IMR-90 (cell line): ENCODE measurements around the gene MAGI1. TPM values are rescaled to one million over a fixed set of nuclear protein-coding genes. Genes with fewer than 3 reads are reported as not detected.

Experiments used
- ATAC-seq: fragments of 200-7000 bp; cut with Tn5 transposase; 2 replicates; pipeline ENCODE4 v1.9.1; 2020; ENCODE audit warnings: low read depth, mild to moderate bottlenecking, moderate library complexity
- BruUV-seq: library from RNA; stranded (reverse); fragments of 400-500 nt; replicated peaks from 2 replicates; lab custom pipeline; 2021; lab: Mats Ljungman, UMichigan
- CTCF ChIA-PET: fragments of 300-600 bp; formaldehyde crosslinking; extraction: SDS; loops from one replicate; lab custom pipeline; 2021; ENCODE audit warnings: antibody characterized with exemption; lab: Yijun Ruan, JAX
- POLR2A ChIA-PET: fragments of 300-600 bp; sonication (Branson Sonifier 250); formaldehyde crosslinking; loops from one replicate; lab custom pipeline; 2022; ENCODE audit warnings: antibody characterized with exemption; ENCODE audit not compliant: unreplicated experiment; lab: Charles Lee
- DNase-seq: peaks from one replicate; pipeline ENCODE4 v3.0.0; 2013
- H2AFZ ChIP-seq: replicated peaks from 2 replicates; pipeline ENCODE3; 2013; ENCODE audit warnings: low read length, mild to moderate bottlenecking; ENCODE audit not compliant: poor library complexity
- H2AK5ac ChIP-seq: 2 replicates; pipeline ENCODE4 v1.6.1; 2013; ENCODE audit warnings: low read depth, low read length, inconsistent platforms
- H2AK9ac ChIP-seq: replicated peaks from 2 replicates; pipeline ENCODE3; 2013; ENCODE audit warnings: mild to moderate bottlenecking, low read depth, low read length, moderate library complexity; ENCODE audit not compliant: poor library complexity
- H2BK120ac ChIP-seq: 2 replicates; pipeline ENCODE4 v1.6.1; 2013; ENCODE audit warnings: low read depth, low read length, inconsistent platforms
- H2BK15ac ChIP-seq: 3 replicates; pipeline ENCODE4 v1.6.1; 2013; ENCODE audit warnings: low read depth, low read length, inconsistent platforms
- H2BK20ac ChIP-seq: 2 replicates; pipeline ENCODE4 v1.6.1; 2013; ENCODE audit warnings: low read depth, mild to moderate bottlenecking, inconsistent platforms, low read length, moderate library complexity
- H2BK5ac ChIP-seq: 2 replicates; pipeline ENCODE4 v1.6.1; 2013; ENCODE audit warnings: mild to moderate bottlenecking, low read depth, low read length, inconsistent platforms; ENCODE audit not compliant: poor library complexity, severe bottlenecking
- H3K14ac ChIP-seq: replicated peaks from 2 replicates; pipeline ENCODE4 v1.6.1; 2013; ENCODE audit warnings: low read depth, low read length, inconsistent platforms
- H3K18ac ChIP-seq: 2 replicates; pipeline ENCODE4 v1.6.1; 2013; ENCODE audit warnings: low read depth, low read length, control low read depth
- H3K23ac ChIP-seq: 2 replicates; pipeline ENCODE4 v1.6.1; 2013; ENCODE audit warnings: low read depth, low read length, inconsistent platforms
- H3K27ac ChIP-seq: 2 replicates; pipeline ENCODE4 v1.5.1; 2013; ENCODE audit warnings: mild to moderate bottlenecking, control low read depth, low read length; ENCODE audit not compliant: insufficient read depth
- H3K27me3 ChIP-seq: 2 replicates; pipeline ENCODE4 v1.6.1; 2013; ENCODE audit warnings: low read length; ENCODE audit not compliant: control insufficient read depth, insufficient read depth
- H3K36me3 ChIP-seq: 2 replicates; pipeline ENCODE4 v1.6.1; 2013; ENCODE audit warnings: low read length, mixed read lengths; ENCODE audit not compliant: control insufficient read depth, insufficient read depth
- H3K4ac ChIP-seq: 2 replicates; pipeline ENCODE4 v1.6.1; 2013; ENCODE audit warnings: low read depth, low read length, inconsistent platforms
- H3K4me1 ChIP-seq: 2 replicates; pipeline ENCODE4 v1.6.1; 2013; ENCODE audit warnings: low read length, mixed read lengths; ENCODE audit not compliant: control insufficient read depth, insufficient read depth
- H3K4me2 ChIP-seq: 2 replicates; pipeline ENCODE4 v1.6.1; 2013; ENCODE audit warnings: low read depth, mild to moderate bottlenecking, control low read depth, low read length, moderate library complexity
- H3K4me3 ChIP-seq: 2 replicates; pipeline ENCODE4 v1.5.1; 2013; ENCODE audit warnings: low read depth, mild to moderate bottlenecking, control low read depth, low read length, moderate library complexity; ENCODE audit not compliant: insufficient read depth
- H3K56ac ChIP-seq: 2 replicates; pipeline ENCODE4 v1.6.1; 2013; ENCODE audit warnings: low read length, inconsistent platforms; ENCODE audit not compliant: insufficient read depth; ENCODE audit errors: extremely low read depth
- H3K79me1 ChIP-seq, 2 experiments: 2 replicates each; pipeline ENCODE4 v1.6.1; 2013; ENCODE audit warnings: low read length in 2 of 2, inconsistent platforms in 1 of 2, low read depth in 1 of 2
- H3K9ac ChIP-seq: 2 replicates; pipeline ENCODE4 v1.6.1; 2013; ENCODE audit warnings: low read depth, low read length, control low read depth
- H3K9me1 ChIP-seq: 2 replicates; pipeline ENCODE4 v1.6.1; 2013; ENCODE audit warnings: low read length, inconsistent platforms; ENCODE audit not compliant: insufficient read depth
- H3K9me3 ChIP-seq: 2 replicates; pipeline ENCODE4 v1.6.1; 2013; ENCODE audit warnings: low read length; ENCODE audit not compliant: control insufficient read depth, insufficient read depth
- H4K20me1 ChIP-seq: 2 replicates; pipeline ENCODE4 v1.6.1; 2013; ENCODE audit warnings: low read length, inconsistent platforms; ENCODE audit not compliant: insufficient read depth
- H4K5ac ChIP-seq: 2 replicates; pipeline ENCODE4 v1.6.1; 2013; ENCODE audit warnings: mild to moderate bottlenecking, low read depth, low read length, control low read depth
- H4K8ac ChIP-seq, 2 experiments: 2 replicates each; pipeline ENCODE4 v1.6.1; 2013; ENCODE audit warnings: low read depth in 2 of 2, low read length in 2 of 2, control low read depth in 1 of 2, inconsistent platforms in 1 of 2
- H4K91ac ChIP-seq: 2 replicates; pipeline ENCODE4 v1.6.1; 2013; ENCODE audit warnings: low read depth, low read length, inconsistent platforms; ENCODE audit not compliant: insufficient read depth
- BHLHE40 ChIP-seq: fragments of 150-350 bp; IDR thresholded peaks from 2 replicates; pipeline ENCODE4 v1.6.1; 2016; ENCODE audit warnings: mild to moderate bottlenecking, low read depth, low read length
- CEBPB ChIP-seq: IDR thresholded peaks from 2 replicates; pipeline ENCODE4 v1.6.1; 2012; ENCODE audit warnings: low read depth, low read length, improper control_type of control experiment
- CHD1 ChIP-seq: IDR thresholded peaks from 2 replicates; pipeline ENCODE4 v1.6.1; 2012; ENCODE audit warnings: low read depth, low read length, improper control_type of control experiment
- ELK1 ChIP-seq: fragments of 150-350 bp; IDR thresholded peaks from 2 replicates; pipeline ENCODE4 v1.6.1; 2016; ENCODE audit warnings: low read depth, mild to moderate bottlenecking, low read length, moderate library complexity, borderline replicate concordance
- MXI1 ChIP-seq: IDR thresholded peaks from 2 replicates; pipeline ENCODE4 v1.6.1; 2012; ENCODE audit warnings: low read depth, mild to moderate bottlenecking, low read length, moderate library complexity, borderline replicate concordance
- RAD21 ChIP-seq: IDR thresholded peaks from 2 replicates; pipeline ENCODE4 v1.6.1; 2012; ENCODE audit warnings: low read length, improper control_type of control experiment
- USF2 ChIP-seq: fragments of 150-350 bp; IDR thresholded peaks from 2 replicates; pipeline ENCODE4 v1.6.1; 2017; ENCODE audit warnings: mild to moderate bottlenecking, antibody characterized with exemption, low read length, low read depth
- WGBS, 2 experiments: methylation state at CpG; one replicate each; pipeline versions ENCODE4 v1.1.5 to v1.1.7; 2013; ENCODE audit warnings: missing lambda C conversion rate in 2 of 2; ENCODE audit not compliant: insufficient read length in 1 of 2; ENCODE audit errors: extremely low coverage in 2 of 2; 5-methylcytosine and 5-hydroxymethylcytosine counted together
- dilution Hi-C: fragments of 300-500 bp; cut with HindIII; formaldehyde crosslinking; loops from one replicate; pipeline ENCODE4 v1.14.3; 2018; ENCODE audit warnings: low sequenced_read_pairs; ENCODE audit not compliant: unreplicated experiment
- in situ Hi-C: fragments of 300-500 bp; cut with MboI; formaldehyde crosslinking; loops from 3 replicates; pipeline ENCODE4 v1.14.3; 2019; ENCODE audit warnings: low sequenced_read_pairs, inconsistent platforms, mixed read lengths
- intact Hi-C: fragments of 100-400 bp; cut with micrococcal nuclease; formaldehyde crosslinking; loops from 2 replicates; pipeline ENCODE4 v1.10.0; 2022
- polyA plus RNA-seq, 3 experiments: library from polyadenylated mRNA; depleted of rRNA; stranded (reverse); fragments of >200 nt; gene quantifications; 2 replicates each; pipeline ENCODE4 v1.2.3, GENCODE V29; 2012; ENCODE audit warnings: low replicate concordance in 1 of 3
- total RNA-seq: library from RNA; depleted of rRNA; stranded (reverse); fragments of >200 nt; gene quantifications from 2 replicates; pipeline ENCODE4 v1.2.3, GENCODE V29; 2012

Gene MAGI1
- total and polyA plus RNA-seq, 2 of the 4 experiments (the other 2 are of a cell fraction), result 14.5 to 24.2 TPM

GRCh38 chr3:65641045-65641444 is 397.7 kb downstream of the MAGI1 start:
- ATAC-seq, result no peak
- Histone ChIP-seq H3K4me3 (no peak overlapping the region), H4K20me1 (no peaks in the 10 kb centered on the region), H3K9me3 (no peaks in the 10 kb centered on the region), H2BK5ac (no peak overlapping the region), H2AFZ (no peak overlapping the region), H3K56ac (no peak overlapping the region), H3K36me3 (no peaks in the 10 kb centered on the region), H2AK5ac (no peak overlapping the region), H4K5ac (no peak overlapping the region), H3K27ac (no peak overlapping the region), H3K27me3 (no peaks in the 10 kb centered on the region), H3K4me2 (no peak overlapping the region), H3K18ac (no peak overlapping the region), H2BK20ac (no peak overlapping the region), H2BK120ac (no peak overlapping the region), H3K14ac (no peak overlapping the region), H3K9ac (no peak overlapping the region), H2AK9ac (no peak overlapping the region), H3K23ac (no peak overlapping the region), H3K4me1 (peaks cover 5% of the 10 kb centered on the region), H4K8ac (no peak overlapping the region), H4K91ac (no peak overlapping the region), H3K4ac (no peak overlapping the region), H2BK15ac (no peak overlapping the region), H3K79me1 (peaks cover 7 to 29% of the 10 kb centered on the region in 2 experiments), H3K9me1 (no peaks in the 10 kb centered on the region)
- no CpG with 5 or more reads among the region's 4 CpGs for WGBS, 2 experiments
- in situ Hi-C loops, result no loop called here
- intact Hi-C loops, result no loop called here
- BruUV-seq, result no TSS peak
- CTCF ChIA-PET, result interaction anchor here (1.0 kb wide), 1 partner anchor 11 kb away, joined by 3 read pairs; no protein-coding TSS in a partner anchor
- no peak for DNase-seq
- POLR2A ChIA-PET, result no interaction called here
- no peak for TF ChIP-seq USF2
- TF ChIP-seq ELK1, result no peak
- TF ChIP-seq CEBPB, result no peak
- no peak for TF ChIP-seq BHLHE40
- TF ChIP-seq MXI1, result no peak
- TF ChIP-seq CHD1, result no peak
- TF ChIP-seq RAD21, result no peak
- dilution Hi-C loops, result no loop called here
